MM.1S (cell line): ENCODE data around the gene ADAMTS13.

ENCODE experiments used
- DNase-seq: peaks from one replicate; pipeline ENCODE4 v3.0.0-alpha.2; 2015
- H2AFZ ChIP-seq: fragments of 300-600 bp; sonication (generic); 2 replicates; pipeline ENCODE4 v1.6.0; 2016; ENCODE audit warnings: antibody characterized with exemption, low read length
- H3F3A ChIP-seq: fragments of 300-600 bp; sonication (generic); 2 replicates; pipeline ENCODE4 v1.6.1; 2016; ENCODE audit warnings: mild to moderate bottlenecking, antibody characterized with exemption, low read length, moderate library complexity, mixed read lengths; ENCODE audit not compliant: insufficient read depth
- H3K27ac ChIP-seq: fragments of 300-600 bp; sonication (generic); 2 replicates; pipeline ENCODE4 v1.5.1; 2016; ENCODE audit warnings: mild to moderate bottlenecking, low read length
- H3K27me3 ChIP-seq: fragments of 300-600 bp; sonication (generic); replicated peaks from 2 replicates; pipeline ENCODE4 v1.6.0; 2016; ENCODE audit warnings: low read length; ENCODE audit not compliant: insufficient read depth
- H3K36me3 ChIP-seq: fragments of 300-600 bp; sonication (generic); replicated peaks from 2 replicates; pipeline ENCODE4 v1.6.1; 2016; ENCODE audit warnings: mild to moderate bottlenecking, low read length, mixed read lengths; ENCODE audit not compliant: insufficient read depth
- H3K4me1 ChIP-seq: fragments of 300-600 bp; sonication (generic); 2 replicates; pipeline ENCODE4 v1.6.1; 2016; ENCODE audit warnings: low read length, mixed read lengths
- H3K4me2 ChIP-seq: fragments of 300-600 bp; sonication (generic); 2 replicates; pipeline ENCODE4 v1.6.0; 2016; ENCODE audit warnings: low read depth, low read length
- H3K4me3 ChIP-seq: fragments of 300-600 bp; sonication (generic); 2 replicates; pipeline ENCODE4 v1.5.1; 2016; ENCODE audit warnings: low read length, mixed read lengths
- H3K79me2 ChIP-seq: fragments of 300-600 bp; sonication (generic); 2 replicates; pipeline ENCODE4 v1.6.1; 2016; ENCODE audit warnings: mixed run types, low read length, mixed read lengths
- H3K9ac ChIP-seq: fragments of 300-600 bp; sonication (generic); 2 replicates; pipeline ENCODE4 v1.6.1; 2016; ENCODE audit warnings: low read length, mixed read lengths
- H3K9me2 ChIP-seq: fragments of 300-600 bp; sonication (generic); replicated peaks from 2 replicates; pipeline ENCODE4 v1.6.1; 2016; ENCODE audit warnings: mild to moderate bottlenecking, low read length, mixed read lengths; ENCODE audit not compliant: insufficient read depth
- H3K9me3 ChIP-seq: fragments of 300-600 bp; sonication (generic); replicated peaks from 2 replicates; pipeline ENCODE4 v1.6.1; 2016; ENCODE audit warnings: mild to moderate bottlenecking, low read length, mixed read lengths; ENCODE audit not compliant: insufficient read depth
- H4K20me1 ChIP-seq: fragments of 300-600 bp; sonication (generic); 2 replicates; pipeline ENCODE4 v1.6.1; 2016; ENCODE audit warnings: mild to moderate bottlenecking, low read length, moderate library complexity, mixed read lengths; ENCODE audit not compliant: insufficient read depth
- CTCF ChIP-seq: fragments of 300-600 bp; sonication (generic); IDR thresholded peaks from 2 replicates; pipeline ENCODE4 v1.5.1; 2016; ENCODE audit warnings: antibody characterized with exemption, low read length, mixed read lengths
- EZH2 ChIP-seq: fragments of 300-600 bp; sonication (generic); optimal IDR thresholded peaks from 2 replicates; pipeline ENCODE3; 2017; ENCODE audit warnings: low read depth, mild to moderate bottlenecking, antibody characterized with exemption, low read length, mixed read lengths
- EZH2phosphoT487 ChIP-seq: fragments of 300-600 bp; sonication (generic); IDR thresholded peaks from 2 replicates; pipeline ENCODE4 v1.6.1; 2018; ENCODE audit warnings: antibody characterized with exemption, low read length

ADAMTS13 gene

GRCh38 chr9:133378408-133378962 lies 43.7 kb upstream of the ADAMTS13 start:
- H3K27ac ChIP-seq, result no peak overlapping the region
- H3K9ac ChIP-seq, result no peak overlapping the region
- H3K79me2 ChIP-seq, result peaks cover 22% of the 10 kb centered on the region
- no peaks in the 10 kb centered on the region for H3K9me2 ChIP-seq
- TF ChIP-seq CTCF (no peak), EZH2 (no peak), EZH2phosphoT487 (no peak)
- H3K4me3 ChIP-seq, result no peak overlapping the region
- H3K27me3 ChIP-seq, result peaks cover 29% of the 10 kb centered on the region
- H3K4me1 ChIP-seq, result no peaks in the 10 kb centered on the region
- H2AFZ ChIP-seq, result no peak overlapping the region
- no peaks in the 10 kb centered on the region for H4K20me1 ChIP-seq
- no peaks in the 10 kb centered on the region for H3K9me3 ChIP-seq
- H3F3A ChIP-seq, result no peaks in the 10 kb centered on the region
- H3K36me3 ChIP-seq, result no peaks in the 10 kb centered on the region
- H3K4me2 ChIP-seq, result no peak overlapping the region
- DNase-seq, result no peak

- Histone ChIP-seq H3K27ac (no peak overlapping the region), H3K36me3 (no peaks in the 10 kb centered on the region), H3F3A (no peaks in the 10 kb centered on the region), H3K9ac (no peak overlapping the region), H3K79me2 (peaks cover 13% of the 10 kb centered on the region), H3K4me2 (no peak overlapping the region), H3K27me3 (peaks cover 29% of the 10 kb centered on the region), H3K4me1 (no peaks in the 10 kb centered on the region), H4K20me1 (no peaks in the 10 kb centered on the region), H3K4me3 (no peak overlapping the region), H3K9me2 (no peaks in the 10 kb centered on the region), H2AFZ (no peak overlapping the region), H3K9me3 (no peaks in the 10 kb centered on the region)
- no peak for DNase-seq
- TF ChIP-seq EZH2phosphoT487 (no peak), CTCF (no peak), EZH2 (no peak)
These were observed 42.7 kb upstream of the ADAMTS13 start for GRCh38 chr9:133379153-133380086.

- Histone ChIP-seq H3K9me2 (no peaks in the 10 kb centered on the region), H3K36me3 (no peaks in the 10 kb centered on the region), H3F3A (no peaks in the 10 kb centered on the region), H4K20me1 (no peaks in the 10 kb centered on the region), H3K4me1 (no peaks in the 10 kb centered on the region), H2AFZ (no peak overlapping the region), H3K27me3 (peaks cover 42% of the 10 kb centered on the region), H3K4me3 (no peak overlapping the region), H3K27ac (no peak overlapping the region), H3K9ac (no peak overlapping the region), H3K4me2 (no peak overlapping the region), H3K9me3 (no peaks in the 10 kb centered on the region), H3K79me2 (no peaks in the 10 kb centered on the region)
- no peak for DNase-seq
- TF ChIP-seq EZH2 (no peak), EZH2phosphoT487 (no peak), CTCF (no peak)
These were observed 41.4 kb upstream of the ADAMTS13 start for GRCh38 chr9:133380734-133381133.
